Right atrium auricular region (tissue), 2 donors: ENCODE results near the gene DNAH3. TPM values are rescaled to one million over a fixed set of nuclear protein-coding genes. Genes with fewer than 3 reads are reported as not detected.

Experiments used
- DNase-seq: peaks from one replicate; pipeline ENCODE4 v3.0.0-alpha.2; 2019; ENCODE audit warnings: low spot score
- H3K27ac ChIP-seq, 2 donors: fragments of 200-600 bp; sonication (generic); 1 replicate in 1 of 2; 2 replicates in 1 of 2; pipeline ENCODE4 v1.5.1; 2016 to 2019
- H3K27me3 ChIP-seq, 2 donors: fragments of 200-600 bp; sonication (generic); one replicate each; pipeline versions ENCODE4 v1.5.1 to v1.6.0; 2017 to 2019
- H3K36me3 ChIP-seq: fragments of 200-600 bp; sonication (generic); one replicate; pipeline ENCODE4 v1.5.1; 2016
- H3K4me1 ChIP-seq, 2 donors: fragments of 200-600 bp; sonication (generic); one replicate each; pipeline versions ENCODE4 v1.5.1 to v1.6.0; 2017 to 2019
- H3K4me3 ChIP-seq, 2 donors: fragments of 200-600 bp; sonication (generic); 1 replicate in 1 of 2; 2 replicates in 1 of 2; pipeline ENCODE4 v1.5.1; 2017 to 2019; ENCODE audit warnings: mild to moderate bottlenecking in 1 of 2, moderate library complexity in 1 of 2
- H3K9me3 ChIP-seq, 2 donors: fragments of 200-600 bp; sonication (generic); one replicate each; pipeline ENCODE4 v1.5.1; 2019
- CTCF ChIP-seq, 2 donors: fragments of 200-600 bp; sonication (generic); IDR thresholded peaks; one replicate each; pipeline ENCODE4 v1.5.1; 2019; ENCODE audit warnings: antibody characterized with exemption in 2 of 2
- total RNA-seq, 2 donors: library from RNA; depleted of rRNA; stranded (reverse); fragments of >200 nt; gene quantifications; one replicate each; pipeline ENCODE4 v1.1.0, GENCODE V29; 2016

The DNAH3 gene
- total RNA-seq, 2 donors from 2014 or later: 0.20 TPM; not detected in 1

- Histone ChIP-seq H3K36me3 (no peaks in the 10 kb centered on the region), H3K4me1 (peaks cover 0 to 30% of the 10 kb centered on the region in 2 donors), H3K4me3 (no peak overlapping the region), H3K9me3 (no peaks in the 10 kb centered on the region), H3K27ac (peak overlapping the region in 1 of 2 donors; percentile 37), H3K27me3 (no peaks in the 10 kb centered on the region)
- TF ChIP-seq CTCF (IDR thresholded peaks at IDR 0.05): no peak
- DNase-seq: no peak
Observed at GRCh38 chr16:20883554-20884239, 266.9 kb downstream of the DNAH3 start.

Other genes starting within 250 kb of the DNAH3 start
- gene LDAF1, start 7.8 kb upstream of the DNAH3 start, total RNA-seq: 100 to 1,000 TPM in 1 of 2 donors, 10 to 100 TPM in 1; 81.8 to 110 TPM
- not detected for gene ZP2, start 60.7 kb upstream of the DNAH3 start, total RNA-seq
- gene ANKS4B, start 82.9 kb upstream of the DNAH3 start, total RNA-seq: not detected
- 10 to 100 TPM; 77.7 to 91.1 TPM for gene CRYM, start 127.4 kb upstream of the DNAH3 start, total RNA-seq